NCI-H460 (cell line): ENCODE results near the gene RAD9B. TPM values are rescaled to one million over a fixed set of nuclear protein-coding genes. Genes with fewer than 3 reads are reported as not detected.
A peak's percentile ranks its signal among the peaks of the same experiment; 100 is the strongest.
"Not testable (repeated sequence)": the region's sequence is repeated elsewhere in the genome, so short reads cannot be mapped to it uniquely, and the experiment has no call there.

Experiments
- DNase-seq: peaks from one replicate; pipeline ENCODE4 v3.0.0-alpha.2; 2016; ENCODE audit warnings: low read depth; ENCODE audit errors: extremely low read depth
- polyA plus RNA-seq: library from polyadenylated mRNA; depleted of rRNA; stranded (reverse); fragments of >200 nt; gene quantifications from 2 replicates; pipeline ENCODE4 v1.2.3, GENCODE V29; 2014; cell fraction: nucleus; rRNA removed
- total RNA-seq: library from RNA; depleted of rRNA; stranded (reverse); fragments of >200 nt; shearing (Covaris generic); gene quantifications from 2 replicates; pipeline ENCODE4 v1.2.3, GENCODE V29; 2014; rRNA removed

The RAD9B gene
- 0.12 and 0.43 TPM in 2 replicates for total RNA-seq
- polyA plus RNA-seq = 0.75 TPM in 1 of 2 replicates, not detected in the other

DNA sequence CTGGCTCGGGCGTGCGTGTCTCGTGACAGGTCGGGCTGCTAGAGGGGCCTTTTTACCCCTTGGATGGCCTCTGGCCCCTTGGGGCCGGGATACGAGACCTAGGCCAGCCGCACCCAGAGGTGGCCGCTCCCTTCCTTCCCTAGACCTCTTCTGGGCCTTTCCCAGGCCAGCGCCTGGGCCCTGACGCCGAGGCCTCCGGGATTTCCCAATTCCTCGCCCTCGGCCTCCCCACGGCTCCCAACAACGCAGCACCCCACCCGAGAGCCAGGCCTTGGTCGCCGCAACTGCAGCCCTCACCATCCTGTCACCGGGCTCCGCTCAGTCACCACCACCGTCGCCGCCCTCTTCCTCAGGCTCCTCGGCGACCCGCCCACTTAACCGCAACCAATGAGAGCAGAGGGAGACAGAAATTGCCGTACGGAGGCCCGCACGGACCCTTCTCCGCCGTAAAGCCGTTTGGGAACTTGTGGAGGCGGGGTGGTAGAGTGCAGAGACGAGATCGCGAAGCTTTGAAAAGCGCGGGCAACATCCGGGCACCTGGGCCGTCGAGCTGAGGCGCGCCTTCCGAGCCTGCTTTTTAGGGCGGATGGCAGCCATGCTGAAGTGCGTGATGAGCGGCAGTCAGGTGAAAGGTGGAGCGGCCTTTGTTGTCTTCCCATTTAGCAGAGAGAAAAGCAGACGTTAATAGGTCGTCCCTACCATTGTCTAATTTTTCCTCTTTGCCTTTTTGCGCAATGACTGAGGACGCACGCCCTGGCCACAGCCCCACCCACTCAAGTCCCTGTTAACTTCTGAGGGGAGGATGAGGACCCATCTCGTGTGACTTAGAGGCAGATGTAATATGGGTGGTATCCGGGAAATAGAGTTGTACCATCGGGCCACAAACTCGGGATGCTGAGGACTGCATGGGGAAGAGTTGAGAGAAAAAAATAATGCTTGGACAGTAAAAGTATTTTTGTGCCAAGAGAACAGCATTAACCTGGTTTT, at the start of gene RAD9B, which contains the start of gene VPS29:
RAD9B (plus strand) TSS at position 580 of the 987 bp plus-strand sequence; CDS start at position 587, 7 bp downstream.
VPS29 (minus strand) TSS at position 360 of the 987 bp plus-strand sequence; CDS start at position 300, 60 bp downstream.
- peak; percentile 98 for DNase-seq

DNA sequence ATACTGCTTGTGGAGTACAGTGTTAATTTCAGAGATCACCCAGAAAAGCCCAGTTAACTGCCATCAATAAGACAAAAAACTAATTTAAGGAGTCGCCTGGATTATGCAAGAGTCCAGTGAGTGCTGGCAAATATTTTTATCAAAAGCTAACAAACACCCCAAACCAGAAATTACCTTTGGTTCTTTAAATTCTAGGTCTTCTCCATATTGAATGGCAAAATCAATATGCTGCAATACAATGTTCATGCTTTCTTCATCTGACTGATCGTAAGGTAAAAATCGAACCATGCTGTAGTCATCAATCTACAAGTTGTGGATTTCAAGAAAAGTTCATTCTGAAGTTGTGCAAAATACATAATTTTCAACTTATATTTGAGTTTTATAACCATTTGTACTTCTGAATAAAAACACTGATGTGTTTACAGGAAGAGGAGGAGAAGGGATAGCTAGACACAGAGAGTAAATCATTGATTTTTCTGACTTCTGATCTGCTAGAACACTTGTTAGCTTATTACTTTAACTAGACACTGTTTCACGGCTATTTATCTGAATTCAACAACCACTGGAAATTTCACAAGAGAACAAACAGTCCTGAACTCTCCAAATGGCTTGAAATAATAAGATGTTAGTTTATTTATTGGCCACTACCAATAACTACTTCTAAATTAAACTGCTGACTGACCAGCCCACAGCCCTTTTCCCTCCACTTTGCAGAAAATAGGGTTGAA, 48.4 kb upstream of the RAD9B start:
- no peak for DNase-seq

DNA sequence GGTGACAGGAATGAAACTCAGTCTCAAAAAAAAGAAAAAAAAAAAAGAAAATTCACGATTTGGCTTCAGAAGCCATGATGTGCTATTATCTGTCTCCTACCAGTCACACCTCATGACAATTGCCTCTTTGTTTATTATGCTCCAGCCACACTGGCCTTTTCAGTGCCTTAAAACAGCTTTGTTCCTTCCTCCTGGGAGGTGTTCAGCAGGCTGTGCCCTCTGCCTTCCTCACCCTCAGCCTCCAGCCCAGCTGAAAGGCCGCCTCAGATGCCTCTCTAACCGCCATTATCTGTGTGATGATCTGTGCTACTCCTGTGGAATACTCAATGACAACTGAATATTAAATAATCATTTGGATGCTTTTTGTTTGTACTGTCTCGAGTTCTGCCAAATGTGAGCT, 43.4 kb upstream of the RAD9B start:
- no peak for DNase-seq

- not testable (repeated sequence) for DNase-seq
Measured at GRCh38 chr12:110461189-110461588, 40.9 kb upstream of the RAD9B start.

- DNase-seq = no peak
Measured at GRCh38 chr12:110465024-110465423, 37.1 kb upstream of the RAD9B start.

GRCh38 chr12:110465765-110466164, 36.4 kb upstream of the RAD9B start:
- DNase-seq = not testable (repeated sequence)

- DNase-seq = no peak
Measured at GRCh38 chr12:110466791-110467190, 35.3 kb upstream of the RAD9B start.

GRCh38 chr12:110467847-110468213, 34.3 kb upstream of the RAD9B start:
- DNase-seq = no peak

GRCh38 chr12:110468214-110469048, 33.7 kb upstream of the RAD9B start, which contains the start of the genes FAM216A and GPN3:
Gene FAM216A (plus strand): TSS chr12:110468845. CDS start chr12:110468876, 31 bp downstream.
Gene GPN3 (minus strand): TSS chr12:110468257. CDS start chr12:110468203, 54 bp downstream.
- DNase-seq = peak; percentile 99

DNA sequence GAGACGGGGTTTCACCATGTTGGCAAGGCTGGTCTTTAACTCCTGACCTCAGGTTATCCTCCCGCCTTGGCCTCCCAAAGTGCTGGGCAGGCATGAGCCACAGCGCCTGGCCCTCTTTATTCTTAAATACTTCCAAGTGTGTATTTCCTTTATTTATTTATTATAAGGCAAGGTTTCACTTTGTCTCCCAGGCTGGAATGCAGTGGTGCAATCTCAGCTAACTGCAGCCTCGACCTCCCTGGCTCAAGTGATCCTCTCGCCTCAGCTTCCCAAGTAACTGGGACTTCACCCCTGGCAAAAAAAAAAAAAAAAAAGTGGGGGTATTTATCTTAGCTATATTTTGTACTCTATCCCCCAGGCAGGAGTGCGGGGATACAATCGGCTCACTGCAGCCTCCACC, 26.7 kb upstream of the RAD9B start:
- DNase-seq = no peak

GRCh38 chr12:110498984-110499706, 3.0 kb upstream of the RAD9B start:
- DNase-seq = no peak

- peak; percentile 9 for DNase-seq
Measured at GRCh38 chr12:110501399-110501751, 756 bp upstream of the RAD9B start.

- DNase-seq = no peak
Measured at GRCh38 chr12:110503432-110503831, 1.3 kb downstream of the RAD9B start.

- no peak for DNase-seq
Measured at GRCh38 chr12:110505332-110505731, 3.2 kb downstream of the RAD9B start.

- no peak for DNase-seq
Measured at GRCh38 chr12:110508071-110508586, 6.0 kb downstream of the RAD9B start.

- DNase-seq = no peak
Measured at GRCh38 chr12:110513842-110514241, 11.7 kb downstream of the RAD9B start.

DNA sequence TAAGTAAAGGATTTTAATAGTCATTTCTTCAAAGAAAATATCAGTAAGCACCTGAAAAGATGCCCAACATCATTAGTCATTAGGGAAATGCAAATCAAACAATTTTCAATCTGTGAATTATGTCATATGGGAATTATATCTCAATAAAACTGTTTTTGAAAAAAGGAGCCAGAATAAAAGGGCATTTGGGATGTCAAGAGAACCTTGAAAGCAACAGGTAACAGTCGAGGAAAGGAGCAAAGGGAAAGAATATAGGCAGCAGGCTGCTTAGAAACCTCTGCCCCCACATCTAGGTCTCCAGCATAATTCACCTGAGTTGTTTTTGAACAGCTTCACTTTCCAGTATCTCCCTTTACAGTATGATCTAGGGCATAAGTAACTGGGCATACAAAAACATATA, 12.2 kb downstream of the RAD9B start:
- DNase-seq = no peak

DNA sequence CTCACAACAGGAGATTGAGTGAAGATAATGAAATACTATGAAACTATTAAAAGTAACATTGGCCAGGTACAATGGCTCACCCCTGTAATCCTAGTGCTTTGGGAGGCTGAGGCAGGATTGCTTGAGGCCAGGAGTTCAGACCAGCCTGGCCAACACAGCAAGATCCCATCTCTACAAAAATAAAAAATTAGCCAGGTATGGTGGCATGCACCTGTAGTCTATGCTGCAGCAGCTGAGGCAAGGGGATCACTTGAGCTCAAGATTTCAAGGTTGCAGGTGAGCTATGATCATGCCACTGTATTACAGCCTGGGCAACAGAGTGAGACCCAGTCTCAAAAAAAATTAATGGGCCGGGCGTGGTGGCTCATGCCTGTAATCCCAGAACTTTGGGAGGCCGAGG, 14.9 kb downstream of the RAD9B start:
- DNase-seq = no peak

DNA sequence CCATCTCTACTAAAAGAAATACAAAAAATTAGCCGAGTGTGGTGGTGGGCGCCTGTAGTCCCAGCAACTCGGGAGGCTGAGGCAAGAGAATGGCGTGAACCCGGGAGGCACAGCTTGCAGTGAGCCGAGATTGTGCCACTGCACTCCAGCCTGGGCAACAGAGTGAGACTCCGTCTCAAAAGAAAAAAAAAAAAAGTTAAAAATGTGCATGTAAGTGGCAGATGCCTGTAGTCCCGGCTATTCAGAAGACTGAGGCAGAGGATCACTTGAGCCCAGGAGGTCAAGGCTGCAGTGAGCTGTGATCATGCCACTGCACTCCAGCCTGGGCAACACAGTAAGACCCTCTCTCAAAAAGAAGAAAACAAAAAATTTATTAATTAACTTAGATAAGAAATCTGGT, 15.9 kb downstream of the RAD9B start:
- DNase-seq = not testable (repeated sequence)
